ENCODE results near the gene ACVRL1.

Gene ACVRL1

DNA sequence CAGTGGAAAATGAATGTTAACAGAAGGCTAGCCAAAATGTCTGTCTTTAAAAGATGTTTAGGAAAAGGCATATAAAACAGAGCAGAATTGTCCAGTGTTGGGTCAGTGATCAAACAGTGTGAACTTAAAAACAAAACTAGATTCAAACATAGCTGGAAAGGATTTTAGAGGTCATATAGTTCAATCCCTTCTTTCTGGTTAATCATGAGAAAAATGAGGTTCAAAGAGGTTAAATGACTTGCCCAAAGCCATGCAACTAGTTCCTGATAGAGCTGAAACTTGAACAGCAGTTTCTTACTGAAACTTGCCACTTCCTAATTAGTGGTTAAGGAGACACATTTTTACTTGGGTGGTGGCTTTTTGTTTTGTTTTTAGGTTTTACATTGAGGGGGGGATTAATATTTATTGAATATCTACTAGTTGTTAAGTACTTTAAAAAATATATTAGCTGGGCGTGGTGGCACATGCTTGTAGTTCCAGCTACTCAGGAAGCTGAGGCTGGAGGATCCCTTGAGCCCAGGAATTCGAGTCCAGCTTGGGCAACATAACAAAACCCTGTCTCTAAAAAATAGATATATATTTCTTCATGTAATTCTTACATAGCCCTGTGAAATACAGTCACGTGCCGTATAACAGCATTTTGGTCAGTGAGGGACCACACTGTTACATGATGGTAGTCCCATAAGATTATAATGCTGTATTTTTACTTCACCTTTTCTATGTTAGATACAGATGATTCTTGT is 64.5 kb downstream of the ACVRL1 start:
- DNase-seq = no peak

DNA sequence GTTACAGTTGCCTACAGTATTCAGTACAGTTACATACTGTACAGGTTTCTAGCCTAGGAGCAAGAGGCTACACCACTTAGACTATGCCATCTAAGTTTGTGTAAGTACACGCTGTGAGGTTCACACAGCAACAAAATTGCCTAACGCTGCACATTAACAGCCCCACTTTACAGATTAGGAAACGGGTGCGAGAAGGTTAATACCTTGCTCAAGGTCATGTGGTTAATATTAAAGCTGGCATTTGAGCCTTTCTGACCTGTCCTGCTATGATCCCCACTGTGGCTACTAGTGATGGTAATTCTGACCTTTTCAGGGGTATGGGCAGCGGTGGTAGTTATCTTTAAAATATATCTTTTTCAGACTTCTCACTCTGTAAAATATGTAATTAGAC is 65.1 kb downstream of the ACVRL1 start:
- DNase-seq = no peak

- DNase-seq = peak; percentile 58
These were observed 65.6 kb downstream of the ACVRL1 start for GRCh38 chr12:51972849-51973273.
